ENCODE data around the gene TMEM151B.

DNA sequence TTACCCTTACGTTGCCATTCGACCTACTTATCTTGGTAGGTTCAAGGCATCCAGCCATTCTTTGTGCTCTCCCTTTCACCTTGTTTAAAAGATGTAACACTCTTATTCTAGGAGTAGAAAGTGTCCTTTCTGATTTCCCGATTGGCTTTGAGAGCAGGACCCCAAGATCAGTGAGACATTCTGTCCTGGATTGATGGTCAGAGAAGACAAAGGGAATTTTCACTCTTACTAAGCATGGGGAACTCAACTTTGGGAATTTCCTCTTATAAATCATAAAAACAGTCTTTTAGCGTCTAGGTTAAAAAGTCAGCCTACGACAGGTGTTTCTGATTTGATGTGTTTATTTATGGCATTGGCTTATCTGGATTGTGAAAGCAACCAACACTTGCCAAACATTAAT, 45.7 kb downstream of the TMEM151B start:
- TF ChIP-seq TAF1 (IDR thresholded peaks at IDR 0.05; ENCODE audit: borderline replicate concordance, insufficient read depth, low read length), result no peak
- TF ChIP-seq, protein P1, sequence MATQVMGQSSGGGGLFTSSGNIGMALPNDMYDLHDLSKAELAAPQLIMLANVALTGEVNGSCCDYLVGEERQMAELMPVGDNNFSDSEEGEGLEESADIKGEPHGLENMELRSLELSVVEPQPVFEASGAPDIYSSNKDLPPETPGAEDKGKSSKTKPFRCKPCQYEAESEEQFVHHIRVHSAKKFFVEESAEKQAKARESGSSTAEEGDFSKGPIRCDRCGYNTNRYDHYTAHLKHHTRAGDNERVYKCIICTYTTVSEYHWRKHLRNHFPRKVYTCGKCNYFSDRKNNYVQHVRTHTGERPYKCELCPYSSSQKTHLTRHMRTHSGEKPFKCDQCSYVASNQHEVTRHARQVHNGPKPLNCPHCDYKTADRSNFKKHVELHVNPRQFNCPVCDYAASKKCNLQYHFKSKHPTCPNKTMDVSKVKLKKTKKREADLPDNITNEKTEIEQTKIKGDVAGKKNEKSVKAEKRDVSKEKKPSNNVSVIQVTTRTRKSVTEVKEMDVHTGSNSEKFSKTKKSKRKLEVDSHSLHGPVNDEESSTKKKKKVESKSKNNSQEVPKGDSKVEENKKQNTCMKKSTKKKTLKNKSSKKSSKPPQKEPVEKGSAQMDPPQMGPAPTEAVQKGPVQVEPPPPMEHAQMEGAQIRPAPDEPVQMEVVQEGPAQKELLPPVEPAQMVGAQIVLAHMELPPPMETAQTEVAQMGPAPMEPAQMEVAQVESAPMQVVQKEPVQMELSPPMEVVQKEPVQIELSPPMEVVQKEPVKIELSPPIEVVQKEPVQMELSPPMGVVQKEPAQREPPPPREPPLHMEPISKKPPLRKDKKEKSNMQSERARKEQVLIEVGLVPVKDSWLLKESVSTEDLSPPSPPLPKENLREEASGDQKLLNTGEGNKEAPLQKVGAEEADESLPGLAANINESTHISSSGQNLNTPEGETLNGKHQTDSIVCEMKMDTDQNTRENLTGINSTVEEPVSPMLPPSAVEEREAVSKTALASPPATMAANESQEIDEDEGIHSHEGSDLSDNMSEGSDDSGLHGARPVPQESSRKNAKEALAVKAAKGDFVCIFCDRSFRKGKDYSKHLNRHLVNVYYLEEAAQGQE (IDR thresholded peaks at IDR 0.05; ENCODE audit: insufficient read depth in 1 of 2, low read depth in 2 of 2, low read length in 2 of 2), result no peak
- TF ChIP-seq POLR2AphosphoS5 (IDR thresholded peaks at IDR 0.05; ENCODE audit: low read depth, low read length), result no peak
- TF ChIP-seq SIN3A (IDR thresholded peaks at IDR 0.05; ENCODE audit: borderline replicate concordance, insufficient read depth, low read length), result no peak
- TF ChIP-seq FOXP2 (optimal IDR thresholded peaks at IDR 0.05; ENCODE audit: borderline replicate concordance, extremely low read depth, extremely low read length, insufficient read depth), result no peak

Measured in PFSK-1 (cell line).